Effector memory CD4-positive, alpha-beta T cell (primary cell): ENCODE measurements around the gene TNFRSF21.

ENCODE experiments used
- DNase-seq, 3 donors: peaks; one replicate each; pipeline ENCODE4 v3.0.0-alpha.2; 2020
- H3K27ac ChIP-seq: 2 replicates; pipeline ENCODE4 v1.7.0; 2013; ENCODE audit warnings: mild to moderate bottlenecking, low read length, moderate library complexity; ENCODE audit not compliant: insufficient read depth, poor library complexity, severe bottlenecking
- H3K27me3 ChIP-seq: replicated peaks from 2 replicates; pipeline ENCODE4 v1.7.0; 2013; ENCODE audit warnings: mild to moderate bottlenecking, low read length; ENCODE audit not compliant: insufficient read depth, control insufficient read depth, poor library complexity, severe bottlenecking
- H3K36me3 ChIP-seq: 2 replicates; pipeline ENCODE4 v1.7.0; 2013; ENCODE audit warnings: mild to moderate bottlenecking, low read length, moderate library complexity; ENCODE audit not compliant: control insufficient read depth, insufficient read depth
- H3K4me1 ChIP-seq: 2 replicates; pipeline ENCODE4 v1.7.0; 2013; ENCODE audit warnings: low read length, mild to moderate bottlenecking; ENCODE audit not compliant: control insufficient read depth, insufficient read depth, poor library complexity, severe bottlenecking
- H3K4me3 ChIP-seq: 2 replicates; pipeline ENCODE4 v1.7.0; 2013; ENCODE audit warnings: low read length, low read depth, mild to moderate bottlenecking; ENCODE audit not compliant: insufficient read depth, poor library complexity, severe bottlenecking
- H3K9me3 ChIP-seq: 2 replicates; pipeline ENCODE4 v1.7.0; 2013; ENCODE audit warnings: mild to moderate bottlenecking, low read length, moderate library complexity; ENCODE audit not compliant: control insufficient read depth

The TNFRSF21 gene

DNA sequence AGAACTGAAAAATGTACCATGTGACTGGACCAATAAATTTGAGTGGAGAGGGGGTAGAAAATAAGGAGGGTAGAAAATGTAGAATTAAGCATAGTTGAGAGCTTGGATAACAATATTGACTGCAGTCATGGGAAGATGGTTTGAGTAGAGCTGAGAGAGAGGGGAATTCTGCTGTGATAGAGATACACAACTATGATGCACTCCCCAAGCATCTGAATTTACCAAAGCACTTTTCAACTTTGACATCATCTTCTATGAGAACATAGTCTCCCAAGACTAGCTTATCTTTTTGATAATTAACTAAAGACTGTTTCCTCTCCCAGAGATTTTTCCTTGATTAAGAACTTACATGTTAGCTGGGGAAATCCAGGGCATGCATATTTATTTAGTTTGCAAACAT is 103.1 kb downstream of the TNFRSF21 start:
- no peaks in the 10 kb centered on the region for H3K27me3 ChIP-seq
- no peak overlapping the region for H3K4me3 ChIP-seq
- no peaks in the 10 kb centered on the region for H3K4me1 ChIP-seq
- no peaks in the 10 kb centered on the region for H3K9me3 ChIP-seq
- DNase-seq = no peak
- no peak overlapping the region for H3K27ac ChIP-seq
- H3K36me3 ChIP-seq = no peaks in the 10 kb centered on the region

DNA sequence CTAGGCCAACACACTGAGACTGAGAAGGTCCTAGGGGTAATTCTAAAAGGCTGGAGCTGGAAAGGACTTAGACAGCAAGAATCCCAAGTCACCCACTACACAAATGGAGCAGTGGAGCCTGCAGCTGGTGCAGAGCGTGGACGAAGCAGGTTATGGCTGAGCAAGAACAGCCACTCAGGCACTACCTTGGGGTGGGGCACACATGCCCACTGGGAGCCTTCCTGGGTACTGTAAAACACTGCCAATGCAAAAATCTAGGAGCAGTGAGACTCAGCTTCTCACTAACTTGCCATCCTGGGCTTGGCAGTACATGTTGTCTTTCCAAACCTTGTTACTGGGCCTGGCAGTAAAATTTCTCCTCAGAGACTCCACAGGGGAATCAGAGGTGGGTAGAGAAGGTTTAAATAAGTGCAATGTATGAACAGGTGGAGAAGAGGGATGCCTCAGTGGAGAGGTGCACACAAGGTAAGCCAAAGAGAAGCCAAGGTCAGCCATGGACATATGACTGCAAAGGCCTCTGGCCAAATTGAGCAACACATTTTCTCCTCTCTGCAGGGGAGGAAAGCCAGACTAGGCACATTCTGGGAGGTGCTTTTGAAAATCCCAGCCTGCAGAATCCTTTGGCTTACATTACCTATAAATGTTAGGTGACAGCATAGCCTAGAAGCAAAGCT is 105.6 kb downstream of the TNFRSF21 start:
- no peak for DNase-seq
- Histone ChIP-seq H3K9me3 (no peaks in the 10 kb centered on the region), H3K36me3 (no peaks in the 10 kb centered on the region), H3K4me1 (no peaks in the 10 kb centered on the region), H3K4me3 (no peak overlapping the region), H3K27me3 (no peaks in the 10 kb centered on the region), H3K27ac (no peak overlapping the region)

DNA sequence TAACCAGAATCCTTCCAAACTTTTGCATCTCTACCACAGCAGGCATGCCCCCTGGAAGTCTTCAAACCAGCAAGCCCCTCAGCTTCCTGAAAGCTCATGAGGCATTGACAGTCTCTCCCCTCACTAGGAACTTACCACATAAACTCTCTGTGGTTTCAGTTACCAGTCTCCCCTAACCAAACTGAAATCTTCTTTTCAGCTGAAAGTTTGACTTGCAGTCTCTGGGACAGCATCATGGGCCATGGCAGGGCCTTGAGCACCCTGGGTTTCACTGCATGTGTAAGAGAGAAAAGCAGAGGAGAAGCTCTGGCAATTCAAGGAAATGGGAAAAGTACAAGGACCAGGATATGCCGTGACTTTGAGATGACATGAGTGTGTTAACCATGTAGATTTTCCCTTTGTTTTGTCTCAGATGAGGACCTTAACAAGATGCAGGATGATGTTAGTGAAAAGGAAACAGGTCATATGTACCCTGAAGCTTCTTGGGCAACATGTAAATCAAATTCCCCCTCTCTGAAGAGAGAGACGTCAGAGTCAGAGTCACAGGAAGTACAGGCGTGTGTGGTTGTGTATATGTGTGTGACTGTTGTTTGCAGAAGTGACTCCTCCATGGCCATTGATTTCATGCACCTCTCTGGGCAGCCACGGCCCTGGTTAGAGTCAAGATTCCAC is 106.3 kb downstream of the TNFRSF21 start:
- no peaks in the 10 kb centered on the region for H3K36me3 ChIP-seq
- no peak overlapping the region for H3K27ac ChIP-seq
- no peaks in the 10 kb centered on the region for H3K4me1 ChIP-seq
- H3K27me3 ChIP-seq = no peaks in the 10 kb centered on the region
- H3K4me3 ChIP-seq = no peak overlapping the region
- DNase-seq = no peak
- H3K9me3 ChIP-seq = no peaks in the 10 kb centered on the region

DNA sequence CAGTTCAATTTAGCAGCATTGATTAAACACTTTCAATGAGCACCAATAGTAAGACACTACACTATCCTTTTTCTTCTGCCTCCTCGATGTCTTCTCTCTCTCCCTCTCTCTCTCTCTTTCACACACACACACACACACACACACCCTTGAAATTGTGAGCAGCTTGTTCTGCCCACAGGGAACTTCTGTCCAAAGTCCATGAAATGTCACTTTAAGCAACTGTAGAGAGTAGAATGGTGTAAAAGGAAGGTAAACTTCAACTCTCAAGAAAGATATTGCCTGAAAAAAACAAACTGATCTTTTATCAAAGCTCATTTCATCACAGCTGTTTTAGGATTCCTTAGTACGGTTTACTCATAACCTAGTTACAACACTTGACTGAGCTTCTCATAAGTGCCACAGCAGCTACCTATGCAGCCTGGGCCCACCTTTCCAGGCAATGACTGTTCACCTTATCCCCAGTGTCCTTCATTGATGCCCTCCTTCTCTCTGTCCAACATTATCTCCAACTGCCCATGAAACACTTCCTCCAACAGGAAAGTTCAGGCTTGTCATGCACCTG is 107.0 kb downstream of the TNFRSF21 start:
- no peaks in the 10 kb centered on the region for H3K4me1 ChIP-seq
- no peaks in the 10 kb centered on the region for H3K27me3 ChIP-seq
- H3K9me3 ChIP-seq = no peaks in the 10 kb centered on the region
- H3K4me3 ChIP-seq = no peak overlapping the region
- no peaks in the 10 kb centered on the region for H3K36me3 ChIP-seq
- no peak for DNase-seq
- H3K27ac ChIP-seq = no peak overlapping the region

DNA sequence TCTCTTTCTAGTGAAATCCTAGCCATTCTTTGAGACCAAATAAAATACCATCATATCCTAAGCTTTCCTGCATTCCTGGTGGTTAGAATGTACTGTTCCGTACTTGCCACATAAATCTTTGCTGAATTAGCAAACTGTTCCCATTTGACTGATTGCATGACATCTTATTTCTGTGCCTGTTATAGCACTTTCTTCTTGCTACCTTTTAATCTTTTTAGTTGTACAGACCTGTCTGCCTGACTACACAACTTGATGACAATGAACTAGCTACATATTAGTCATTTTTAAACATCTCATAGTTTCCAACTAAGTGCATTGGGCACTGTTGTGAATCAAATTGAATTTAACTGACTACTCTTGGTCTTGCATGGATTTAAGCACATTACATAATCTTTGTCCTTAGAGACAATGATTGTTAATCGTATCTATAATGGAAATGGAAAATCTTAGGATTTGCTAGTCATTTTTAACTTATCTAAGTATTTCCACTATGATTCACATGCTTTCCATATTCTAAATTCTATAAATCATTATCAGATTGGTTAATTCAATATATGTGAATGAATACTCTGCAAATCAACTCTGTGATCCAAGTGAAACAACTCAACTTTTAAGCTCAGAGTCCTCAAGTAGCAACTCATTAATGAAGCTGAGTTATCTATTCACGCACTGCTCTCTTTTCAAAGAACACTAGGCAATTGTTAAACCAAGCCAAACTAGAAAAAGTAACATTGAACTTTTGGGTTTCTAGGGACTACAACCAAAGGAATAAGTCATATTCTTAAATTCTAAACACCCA is 109.0 kb downstream of the TNFRSF21 start:
- Histone ChIP-seq H3K4me3 (no peak overlapping the region), H3K27me3 (no peaks in the 10 kb centered on the region), H3K36me3 (no peaks in the 10 kb centered on the region), H3K27ac (no peak overlapping the region), H3K4me1 (no peaks in the 10 kb centered on the region), H3K9me3 (no peaks in the 10 kb centered on the region)
- no peak for DNase-seq

DNA sequence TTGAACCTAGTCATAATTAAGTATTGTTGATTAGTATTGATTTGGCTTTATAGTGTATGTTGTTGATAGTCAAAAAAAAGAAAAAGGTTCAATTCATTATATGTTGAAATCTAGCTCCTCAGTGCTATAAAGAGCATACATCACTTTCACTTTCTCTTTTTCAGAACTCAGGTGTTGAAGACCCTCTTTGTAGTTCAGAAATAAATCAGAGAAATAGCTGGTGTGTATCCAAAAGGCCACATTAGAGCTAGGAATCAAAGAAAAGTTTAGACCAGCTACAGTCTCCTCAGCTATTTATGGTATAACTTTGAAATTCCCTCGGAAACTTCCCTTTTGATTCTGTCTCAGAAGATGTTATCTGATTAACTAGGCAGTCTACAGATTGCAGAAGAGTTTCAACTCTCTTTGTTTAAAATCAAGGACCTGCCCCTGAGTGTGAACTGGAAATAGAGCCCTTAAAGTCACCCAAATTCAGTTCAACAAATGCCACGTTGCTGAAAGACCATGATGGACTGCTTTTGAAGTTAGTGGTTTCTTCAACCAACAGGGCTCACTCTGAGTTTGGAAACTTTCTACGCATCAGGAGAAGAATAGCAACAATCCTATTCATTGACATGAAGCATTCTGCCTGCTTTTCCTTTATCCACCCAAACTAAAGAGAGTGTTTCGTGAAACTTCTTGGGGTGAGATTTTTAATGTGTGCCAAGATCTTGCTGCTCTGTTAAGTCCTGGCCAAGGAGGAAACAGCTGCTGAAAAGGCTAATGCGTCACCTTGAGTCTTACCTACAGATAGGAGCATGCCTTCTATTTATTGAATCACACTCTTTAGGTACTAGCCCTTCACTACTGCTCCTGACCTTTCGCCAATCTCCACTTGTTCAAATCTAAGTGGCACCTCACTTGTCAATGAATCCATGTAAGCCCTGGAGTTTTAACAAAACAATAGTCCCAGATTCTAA is 111.7 kb downstream of the TNFRSF21 start:
- no peaks in the 10 kb centered on the region for H3K27me3 ChIP-seq
- H3K4me1 ChIP-seq = no peaks in the 10 kb centered on the region
- H3K36me3 ChIP-seq = no peaks in the 10 kb centered on the region
- peak overlapping the region; percentile 17 for H3K4me3 ChIP-seq
- DNase-seq = no peak
- H3K9me3 ChIP-seq = no peaks in the 10 kb centered on the region
- no peak overlapping the region for H3K27ac ChIP-seq

DNA sequence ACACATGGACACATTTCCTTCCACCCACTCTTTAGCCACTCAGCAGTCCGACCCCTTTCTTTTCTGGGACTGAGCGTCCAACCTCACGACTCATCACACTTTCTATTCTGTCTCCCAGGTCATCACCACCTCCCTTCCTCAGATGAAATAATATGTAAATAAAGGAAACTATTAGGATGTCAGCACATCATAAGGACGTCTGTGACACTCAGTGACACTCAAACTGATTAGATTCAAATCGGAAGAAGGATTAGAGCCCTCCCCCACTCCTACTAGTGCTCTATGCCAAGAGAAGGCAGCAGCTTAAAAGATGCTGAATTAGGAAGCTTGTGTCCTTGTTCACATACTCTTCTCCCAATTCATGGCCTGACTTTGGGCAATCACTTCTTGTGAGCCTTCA is 113.6 kb downstream of the TNFRSF21 start:
- Histone ChIP-seq H3K27ac (no peak overlapping the region), H3K4me1 (no peaks in the 10 kb centered on the region), H3K9me3 (no peaks in the 10 kb centered on the region), H3K36me3 (no peaks in the 10 kb centered on the region), H3K4me3 (no peak overlapping the region), H3K27me3 (no peaks in the 10 kb centered on the region)
- DNase-seq = no peak

DNA sequence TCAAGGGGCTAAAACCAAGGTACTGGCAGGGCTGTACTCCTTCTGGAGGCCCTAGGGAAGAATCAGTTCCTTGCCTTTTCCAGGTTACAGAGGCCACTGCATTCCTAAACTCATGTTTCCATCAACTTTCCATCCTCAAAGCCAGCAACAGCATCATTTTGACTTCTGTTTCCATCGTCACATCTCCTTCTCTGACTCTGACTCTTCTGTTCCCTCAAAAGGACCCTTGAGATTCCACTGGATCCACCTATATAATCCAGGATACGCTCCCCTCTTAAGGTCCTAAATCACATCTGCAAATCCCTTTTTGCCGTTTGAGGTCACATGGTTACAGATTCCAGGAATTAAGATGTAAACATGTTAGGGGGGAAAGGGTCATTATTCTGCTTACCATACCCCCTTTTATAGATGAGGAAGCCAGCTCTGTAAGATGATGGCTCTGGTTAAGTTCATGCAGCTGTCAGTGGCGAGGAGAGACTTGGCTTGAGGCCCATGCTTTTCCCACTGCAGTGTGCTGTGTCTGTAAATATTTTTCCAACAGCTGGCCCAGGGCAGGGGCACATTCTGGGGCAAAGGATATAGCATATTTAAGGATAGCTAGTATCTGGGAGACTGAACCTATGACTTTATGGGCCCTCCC is 114.6 kb downstream of the TNFRSF21 start:
- H3K4me1 ChIP-seq = no peaks in the 10 kb centered on the region
- H3K4me3 ChIP-seq = no peak overlapping the region
- H3K27me3 ChIP-seq = no peaks in the 10 kb centered on the region
- H3K9me3 ChIP-seq = no peaks in the 10 kb centered on the region
- H3K27ac ChIP-seq = no peak overlapping the region
- DNase-seq = no peak
- H3K36me3 ChIP-seq = no peaks in the 10 kb centered on the region

DNA sequence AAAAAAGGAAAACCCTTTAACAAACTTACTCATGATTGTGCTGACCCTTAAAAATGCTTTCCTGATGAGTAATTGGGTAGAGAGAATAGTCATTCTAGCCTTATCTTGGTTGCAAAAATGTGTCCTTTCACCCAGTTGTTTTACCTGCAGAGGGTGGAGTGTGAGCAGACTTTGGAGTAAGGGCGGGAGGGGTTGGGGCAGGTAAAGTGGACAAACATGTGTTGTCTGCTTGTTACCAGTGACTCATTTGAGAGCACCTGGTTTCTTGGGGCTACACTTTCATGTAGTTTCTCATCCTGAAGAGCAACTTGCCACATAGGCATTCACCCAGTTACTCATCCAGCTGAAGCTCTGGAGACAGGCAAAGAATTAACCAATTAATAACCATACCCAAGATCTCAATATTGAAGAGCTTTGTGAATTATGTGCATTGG is 121.1 kb downstream of the TNFRSF21 start:
- Histone ChIP-seq H3K9me3 (no peaks in the 10 kb centered on the region), H3K36me3 (no peaks in the 10 kb centered on the region), H3K4me3 (no peak overlapping the region), H3K27me3 (no peaks in the 10 kb centered on the region), H3K4me1 (no peaks in the 10 kb centered on the region), H3K27ac (no peak overlapping the region)
- no peak for DNase-seq
